ENCODE results near the gene ASIC2. TPM values are rescaled to one million over a fixed set of nuclear protein-coding genes. Genes with fewer than 3 reads are reported as not detected.

ASIC2 gene
- total RNA-seq, 1 experiment from 2014 or later, result not detected

DNA sequence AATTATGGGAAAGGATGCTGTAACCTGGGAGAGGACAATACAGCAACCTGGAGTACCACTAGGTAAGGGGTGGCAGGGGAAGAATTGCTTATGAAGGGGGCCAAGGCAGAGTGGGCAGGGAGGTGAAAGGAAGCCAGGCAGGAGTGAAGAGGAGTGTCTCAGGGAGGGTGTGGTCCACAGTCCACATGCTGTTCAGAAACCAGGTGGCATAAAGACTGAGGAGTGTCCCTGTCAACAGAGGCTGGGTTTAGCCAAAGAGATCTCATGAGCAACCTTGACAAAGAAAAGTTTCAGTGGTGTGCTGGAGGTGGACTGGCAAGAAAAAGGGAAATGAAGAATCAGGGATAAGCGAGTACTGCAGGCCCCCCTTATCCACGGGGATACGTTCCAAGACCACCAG, 213.0 kb downstream of the ASIC2 start:
- intact Hi-C loops (cut with micrococcal nuclease), result no loop called here
- no TSS peak for BruUV-seq (replicated peaks)
- no peak overlapping the region for H3K4me3 Mint-ChIP-seq (ENCODE audit: unreplicated experiment)
- H3K27me3 Mint-ChIP-seq (ENCODE audit: insufficient read depth, unreplicated experiment), result peaks cover 28% of the 10 kb centered on the region
- H3K4me1 Mint-ChIP-seq (ENCODE audit: insufficient read depth, unreplicated experiment), result no peaks in the 10 kb centered on the region
- ChIA-PET CTCF (no interaction called here), POLR2A (interaction anchor here (0.6 kb wide), 1 partner anchor 180 kb away, joined by 3 read pairs; no protein-coding TSS in a partner anchor)
- no peaks in the 10 kb centered on the region for H3K9me3 Mint-ChIP-seq (ENCODE audit: unreplicated experiment)
- no peak for DNase-seq (ENCODE audit: unreplicated experiment)
- H3K36me3 Mint-ChIP-seq (ENCODE audit: insufficient read depth, unreplicated experiment), result no peaks in the 10 kb centered on the region
- TF ChIP-seq, protein P1, sequence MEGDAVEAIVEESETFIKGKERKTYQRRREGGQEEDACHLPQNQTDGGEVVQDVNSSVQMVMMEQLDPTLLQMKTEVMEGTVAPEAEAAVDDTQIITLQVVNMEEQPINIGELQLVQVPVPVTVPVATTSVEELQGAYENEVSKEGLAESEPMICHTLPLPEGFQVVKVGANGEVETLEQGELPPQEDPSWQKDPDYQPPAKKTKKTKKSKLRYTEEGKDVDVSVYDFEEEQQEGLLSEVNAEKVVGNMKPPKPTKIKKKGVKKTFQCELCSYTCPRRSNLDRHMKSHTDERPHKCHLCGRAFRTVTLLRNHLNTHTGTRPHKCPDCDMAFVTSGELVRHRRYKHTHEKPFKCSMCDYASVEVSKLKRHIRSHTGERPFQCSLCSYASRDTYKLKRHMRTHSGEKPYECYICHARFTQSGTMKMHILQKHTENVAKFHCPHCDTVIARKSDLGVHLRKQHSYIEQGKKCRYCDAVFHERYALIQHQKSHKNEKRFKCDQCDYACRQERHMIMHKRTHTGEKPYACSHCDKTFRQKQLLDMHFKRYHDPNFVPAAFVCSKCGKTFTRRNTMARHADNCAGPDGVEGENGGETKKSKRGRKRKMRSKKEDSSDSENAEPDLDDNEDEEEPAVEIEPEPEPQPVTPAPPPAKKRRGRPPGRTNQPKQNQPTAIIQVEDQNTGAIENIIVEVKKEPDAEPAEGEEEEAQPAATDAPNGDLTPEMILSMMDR (IDR thresholded peaks at IDR 0.05; ENCODE audit: unreplicated experiment), result no peak
- H3K27ac Mint-ChIP-seq (ENCODE audit: low read depth, unreplicated experiment), result no peak overlapping the region

DNA sequence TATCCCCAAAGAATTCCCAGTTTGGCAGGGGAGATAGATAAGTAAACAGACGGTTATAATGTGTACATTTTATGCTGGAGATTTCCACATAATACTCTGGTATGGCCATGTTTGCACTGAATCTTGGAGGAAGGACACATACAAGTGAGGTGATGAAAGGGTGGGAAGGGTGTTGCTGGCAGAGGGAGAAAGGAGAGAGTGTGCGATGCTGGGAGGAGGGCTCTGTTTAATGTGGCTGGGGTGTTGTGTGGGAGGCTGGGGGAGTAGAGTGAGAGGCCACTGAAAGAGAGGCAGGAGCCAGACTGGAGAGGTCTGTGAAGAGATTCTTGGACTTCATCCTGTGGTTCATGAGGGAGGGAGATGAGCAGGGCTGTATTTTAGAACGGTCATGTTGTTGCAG, 213.9 kb downstream of the ASIC2 start:
- H3K27ac Mint-ChIP-seq (ENCODE audit: low read depth, unreplicated experiment), result no peak overlapping the region
- DNase-seq (ENCODE audit: unreplicated experiment), result no peak
- no peaks in the 10 kb centered on the region for H3K9me3 Mint-ChIP-seq (ENCODE audit: unreplicated experiment)
- H3K27me3 Mint-ChIP-seq (ENCODE audit: insufficient read depth, unreplicated experiment), result peaks cover 28% of the 10 kb centered on the region
- TF ChIP-seq, protein P1 (IDR thresholded peaks at IDR 0.05; ENCODE audit: unreplicated experiment), result no peak
- CTCF ChIA-PET, result no interaction called here
- no TSS peak for BruUV-seq (replicated peaks)
- H3K4me1 Mint-ChIP-seq (ENCODE audit: insufficient read depth, unreplicated experiment), result no peaks in the 10 kb centered on the region
- POLR2A ChIA-PET, result interaction anchor here (0.6 kb wide), 1 partner anchor 181 kb away, joined by 3 read pairs; no protein-coding TSS in a partner anchor
- no peaks in the 10 kb centered on the region for H3K36me3 Mint-ChIP-seq (ENCODE audit: insufficient read depth, unreplicated experiment)
- no peak overlapping the region for H3K4me3 Mint-ChIP-seq (ENCODE audit: unreplicated experiment)
- intact Hi-C loops (cut with micrococcal nuclease), result no loop called here

DNA sequence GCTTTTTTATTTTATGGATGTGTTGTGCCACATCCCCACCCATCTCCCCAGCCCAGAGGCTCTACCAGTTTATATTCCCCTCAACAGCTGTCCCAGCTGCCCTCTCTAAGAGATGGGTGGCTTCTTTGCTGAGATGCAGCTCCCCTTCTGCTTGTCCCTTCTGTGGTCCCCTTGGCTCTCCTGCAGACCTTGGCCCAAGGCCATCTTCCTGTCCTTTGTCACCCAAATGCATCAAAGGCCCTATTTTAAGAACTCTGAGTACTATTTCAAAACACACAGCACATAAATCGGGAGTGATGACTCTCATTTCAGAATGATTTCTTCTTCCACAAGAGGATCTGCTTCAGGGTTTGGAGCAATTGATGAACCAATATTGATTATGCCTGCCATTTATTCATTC, 216.1 kb downstream of the ASIC2 start:
- H3K27ac Mint-ChIP-seq (ENCODE audit: low read depth, unreplicated experiment), result no peak overlapping the region
- BruUV-seq (replicated peaks), result no TSS peak
- TF ChIP-seq, protein P1 (IDR thresholded peaks at IDR 0.05; ENCODE audit: unreplicated experiment), result no peak
- H3K4me3 Mint-ChIP-seq (ENCODE audit: unreplicated experiment), result no peak overlapping the region
- H3K36me3 Mint-ChIP-seq (ENCODE audit: insufficient read depth, unreplicated experiment), result no peaks in the 10 kb centered on the region
- no peaks in the 10 kb centered on the region for H3K9me3 Mint-ChIP-seq (ENCODE audit: unreplicated experiment)
- no peak for DNase-seq (ENCODE audit: unreplicated experiment)
- H3K4me1 Mint-ChIP-seq (ENCODE audit: insufficient read depth, unreplicated experiment), result no peaks in the 10 kb centered on the region
- intact Hi-C loops (cut with micrococcal nuclease), result no loop called here
- ChIA-PET POLR2A (no interaction called here), CTCF (no interaction called here)
- peaks cover 37% of the 10 kb centered on the region for H3K27me3 Mint-ChIP-seq (ENCODE audit: insufficient read depth, unreplicated experiment)

DNA sequence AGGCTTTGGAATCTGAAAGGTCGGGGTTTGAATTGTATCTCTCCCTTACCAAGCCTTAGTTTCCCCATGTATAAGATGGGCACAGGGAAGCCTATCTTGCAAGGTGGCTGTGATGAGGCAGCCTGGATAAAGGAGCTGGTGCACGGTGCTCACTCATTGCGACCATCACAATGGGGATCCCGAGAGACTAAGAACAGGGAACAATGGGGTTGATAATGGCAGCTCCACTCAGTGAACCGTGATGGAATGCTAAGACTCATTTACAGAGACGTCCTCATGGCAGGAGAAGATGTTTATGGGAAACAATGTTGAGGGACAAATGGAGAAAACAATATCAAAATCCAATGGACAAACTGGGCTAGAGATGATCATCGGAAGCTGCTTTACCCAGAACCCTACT, 219.7 kb downstream of the ASIC2 start:
- Mint-ChIP-seq H3K4me3 (ENCODE audit: unreplicated experiment) (no peak overlapping the region), H3K9me3 (ENCODE audit: unreplicated experiment) (peaks cover 9% of the 10 kb centered on the region), H3K27ac (ENCODE audit: low read depth, unreplicated experiment) (no peak overlapping the region), H3K27me3 (ENCODE audit: insufficient read depth, unreplicated experiment) (peaks cover 10% of the 10 kb centered on the region), H3K4me1 (ENCODE audit: insufficient read depth, unreplicated experiment) (no peaks in the 10 kb centered on the region), H3K36me3 (ENCODE audit: insufficient read depth, unreplicated experiment) (no peaks in the 10 kb centered on the region)
- DNase-seq (ENCODE audit: unreplicated experiment), result no peak
- intact Hi-C loops (cut with micrococcal nuclease), result no loop called here
- TF ChIP-seq, protein P1 (IDR thresholded peaks at IDR 0.05; ENCODE audit: unreplicated experiment), result no peak
- no TSS peak for BruUV-seq (replicated peaks)
- CTCF ChIA-PET, result interaction anchor here (0.5 kb wide), 1 partner anchor 116 kb away, joined by 3 read pairs; no protein-coding TSS in a partner anchor
- POLR2A ChIA-PET, result no interaction called here
